Measurements from ENCODE around the gene SPAG4. TPM values are rescaled to one million over a fixed set of nuclear protein-coding genes. Genes with fewer than 3 reads are reported as not detected.

The SPAG4 gene
- total and polyA plus RNA-seq, 8 donors: 2.9 to 39.7 (median 3.9) TPM; not detected in 3

- 88 to 95% (median 89%) methylated on average over 11 of the region's 11 CpGs for WGBS, 5 donors
- no peak overlapping the region for H3K27ac ChIP-seq
- DNase-seq: no peak
- H3K4me1 ChIP-seq: peaks cover 26 to 40% (median 38%) of the 10 kb centered on the region in 4 donors
- intact Hi-C loops (cut with DNase I; ENCODE audit: low total_unique reads): no loop called here
- TF ChIP-seq CTCF (IDR thresholded peaks at IDR 0.05) (no peak), POLR2A (IDR thresholded peaks at IDR 0.05) (no peak), EP300 (IDR thresholded peaks at IDR 0.05) (no peak), POLR2AphosphoS5 (IDR thresholded peaks at IDR 0.05) (no peak)
- H3K9me3 ChIP-seq: no peaks in the 10 kb centered on the region
- H3K4me3 ChIP-seq: no peak overlapping the region
- peaks cover 7 to 38% (median 32%) of the 10 kb centered on the region in 4 donors for H3K36me3 ChIP-seq
- no peaks in the 10 kb centered on the region for H3K27me3 ChIP-seq
These were observed 5.4 kb downstream of the SPAG4 start for GRCh38 chr20:35620818-35621559.

GRCh38 chr20:35621560-35621946, 5.9 kb downstream of the SPAG4 start:
- Histone ChIP-seq H3K9me3 (no peaks in the 10 kb centered on the region), H3K27me3 (no peaks in the 10 kb centered on the region), H3K4me3 (no peak overlapping the region), H3K4me1 (peaks cover 26 to 38% (median 36%) of the 10 kb centered on the region in 4 donors), H3K27ac (no peak overlapping the region), H3K36me3 (peaks cover 12 to 44% (median 37%) of the 10 kb centered on the region in 4 donors)
- TF ChIP-seq POLR2AphosphoS5 (IDR thresholded peaks at IDR 0.05) (no peak), EP300 (IDR thresholded peaks at IDR 0.05) (no peak), CTCF (IDR thresholded peaks at IDR 0.05) (no peak), POLR2A (IDR thresholded peaks at IDR 0.05) (no peak)
- intact Hi-C loops (cut with DNase I; ENCODE audit: low total_unique reads): no loop called here
- DNase-seq: no peak
- 84 to 95% (median 93%) methylated on average over 2 of the region's 2 CpGs for WGBS, 5 donors

GRCh38 chr20:35625584-35626385, 10.2 kb downstream of the SPAG4 start:
- H3K4me3 ChIP-seq: no peak overlapping the region
- intact Hi-C loops (cut with DNase I; ENCODE audit: low total_unique reads): no loop called here
- no peak overlapping the region for H3K27ac ChIP-seq
- H3K4me1 ChIP-seq: no peaks in the 10 kb centered on the region
- no peak for DNase-seq
- no peak for TF ChIP-seq POLR2A (IDR thresholded peaks at IDR 0.05)
- TF ChIP-seq CTCF (IDR thresholded peaks at IDR 0.05): no peak
- TF ChIP-seq POLR2AphosphoS5 (IDR thresholded peaks at IDR 0.05): no peak
- TF ChIP-seq EP300 (IDR thresholded peaks at IDR 0.05): no peak
- H3K9me3 ChIP-seq: no peaks in the 10 kb centered on the region
- no peaks in the 10 kb centered on the region for H3K27me3 ChIP-seq
- 85 to 95% (median 91%) methylated on average over 6 of the region's 6 CpGs for WGBS, 5 donors
- H3K36me3 ChIP-seq: peaks cover 35 to 85% (median 79%) of the 10 kb centered on the region in 4 donors

- intact Hi-C loops (cut with DNase I; ENCODE audit: low total_unique reads): no loop called here
- Histone ChIP-seq H3K27ac (no peak overlapping the region), H3K27me3 (no peaks in the 10 kb centered on the region), H3K4me1 (no peaks in the 10 kb centered on the region), H3K9me3 (no peaks in the 10 kb centered on the region), H3K4me3 (no peak overlapping the region), H3K36me3 (peaks cover 42 to 85% (median 80%) of the 10 kb centered on the region in 4 donors)
- no peak for TF ChIP-seq EP300 (IDR thresholded peaks at IDR 0.05)
- TF ChIP-seq POLR2AphosphoS5 (IDR thresholded peaks at IDR 0.05): no peak
- TF ChIP-seq CTCF (IDR thresholded peaks at IDR 0.05): no peak
- no peak for TF ChIP-seq POLR2A (IDR thresholded peaks at IDR 0.05)
- WGBS, 5 donors: 91 to 98% (median 95%) methylated on average over 9 to 13 of the region's 13 CpGs
- no peak for DNase-seq
These were observed 10.9 kb downstream of the SPAG4 start for GRCh38 chr20:35626386-35627001.
